ENCODE results near the gene SRC.

- no peak for TF ChIP-seq CTCF (IDR thresholded peaks at IDR 0.05)
- TF ChIP-seq POLR2A (IDR thresholded peaks at IDR 0.05) = no peak
These were observed 35.0 kb upstream of the SRC start for GRCh38 chr20:37310951-37311350.

All from gastroesophageal sphincter (tissue), 3 donors.